ENCODE results near the gene DMBT1.

Gene DMBT1

GRCh38 chr10:122674781-122675180 lies 114.2 kb downstream of the DMBT1 start:
- no peak for DNase-seq

- no peak for DNase-seq
These were observed 114.7 kb downstream of the DMBT1 start for GRCh38 chr10:122675278-122675677.

- no peak for DNase-seq
These were observed 117.7 kb downstream of the DMBT1 start for GRCh38 chr10:122678266-122678665.

- DNase-seq, result no peak
These were observed 122.0 kb downstream of the DMBT1 start for GRCh38 chr10:122682522-122682921.

DNA sequence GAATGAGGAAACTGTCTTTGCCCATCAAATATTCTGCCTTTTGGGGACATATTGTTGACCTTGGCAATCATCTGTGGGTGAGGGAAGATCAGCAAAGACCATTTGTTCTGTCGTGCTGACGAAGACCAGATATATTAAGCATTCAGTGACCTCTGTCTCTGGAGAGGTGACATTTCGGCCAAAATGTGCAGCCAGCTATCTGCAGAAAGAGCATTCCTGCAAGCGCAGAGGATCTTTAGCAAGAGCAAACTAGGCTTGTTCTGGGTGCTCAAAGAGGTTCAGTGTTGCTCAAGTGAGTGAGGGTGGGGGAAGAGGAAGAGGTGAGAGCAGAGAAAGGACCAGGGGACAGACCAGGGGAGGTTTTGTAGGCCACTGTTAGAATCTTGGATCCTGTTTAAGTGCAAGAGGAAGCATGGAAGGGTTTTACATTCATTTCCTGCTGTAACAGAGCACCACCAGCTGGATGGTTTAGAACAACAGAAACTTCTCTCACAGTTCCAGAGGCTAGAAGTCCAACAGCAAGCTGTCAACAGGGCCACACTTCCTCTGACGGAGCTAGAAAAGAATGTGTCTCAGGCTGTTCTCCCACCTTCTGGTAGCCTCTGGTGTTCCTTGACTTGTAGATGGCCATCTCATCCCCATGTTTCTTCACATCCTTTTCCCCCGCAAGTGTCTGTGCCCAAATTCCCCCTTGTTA lies 127.9 kb downstream of the DMBT1 start:
- DNase-seq, result no peak

GRCh38 chr10:122689146-122689820 lies 128.7 kb downstream of the DMBT1 start:
- DNase-seq, result no peak

GRCh38 chr10:122692744-122693143 lies 132.2 kb downstream of the DMBT1 start:
- DNase-seq, result no peak
